BJ (cell line): Measurements from ENCODE around the gene TMTC3. TPM values are rescaled to one million over a fixed set of nuclear protein-coding genes. Genes with fewer than 3 reads are reported as not detected.

Experiments
- CTCF ChIA-PET: fragments of 350-600 bp; formaldehyde crosslinking; extraction: SDS; loops from one replicate; lab custom pipeline; 2021; ENCODE audit warnings: antibody characterized with exemption, inconsistent platforms; lab: Yijun Ruan, JAX
- POLR2A ChIA-PET: fragments of 300-600 bp; sonication (Branson Sonifier 250); formaldehyde crosslinking; extraction: SDS; loops from one replicate; lab custom pipeline; 2021; ENCODE audit warnings: antibody characterized with exemption; lab: Charles Lee
- DNase-seq: peaks from one replicate; pipeline ENCODE4 v3.0.0-alpha.2; 2011; ENCODE audit warnings: low read depth
- H3K27me3 ChIP-seq: 2 replicates; pipeline ENCODE4 v1.6.0; 2011; ENCODE audit warnings: low read length; ENCODE audit not compliant: control insufficient read depth, insufficient read depth
- H3K36me3 ChIP-seq: 2 replicates; pipeline ENCODE4 v1.5.1; 2011; ENCODE audit warnings: low read length; ENCODE audit not compliant: control insufficient read depth, insufficient read depth
- H3K4me3 ChIP-seq: 2 replicates; pipeline ENCODE4 v1.5.1; 2011; ENCODE audit warnings: low read depth, mild to moderate bottlenecking, control low read depth, low read length
- polyA plus RNA-seq: library from polyadenylated mRNA; depleted of rRNA; stranded (reverse); fragments of >200 nt; gene quantifications from 2 replicates; pipeline ENCODE4 v1.2.3, GENCODE V29; 2011
- TF ChIP-seq, protein P1 (sequence below): IDR thresholded peaks from 2 replicates; pipeline ENCODE4 v1.5.1; 2011; ENCODE audit warnings: low read depth, mild to moderate bottlenecking, control low read depth, inconsistent platforms, low read length, moderate library complexity; ENCODE audit not compliant: insufficient read depth

Gene TMTC3
- polyA plus RNA-seq, 1 experiment, result 10.5 TPM

GRCh38 chr12:88141425-88141773, 708 bp upstream of the TMTC3 start:
- DNase-seq, result no peak
- Histone ChIP-seq H3K27me3 (no peaks in the 10 kb centered on the region), H3K36me3 (no peaks in the 10 kb centered on the region), H3K4me3 (peak overlapping the region; percentile 68)
- POLR2A ChIA-PET, result interaction anchor here (0.6 kb wide), 1 partner anchor 47 kb away, joined by 5 read pairs; no protein-coding TSS in a partner anchor
- CTCF ChIA-PET, result interaction anchor here (0.9 kb wide), 1 partner anchor 60 kb away, joined by 3 read pairs; no protein-coding TSS in a partner anchor
- TF ChIP-seq, protein P1, sequence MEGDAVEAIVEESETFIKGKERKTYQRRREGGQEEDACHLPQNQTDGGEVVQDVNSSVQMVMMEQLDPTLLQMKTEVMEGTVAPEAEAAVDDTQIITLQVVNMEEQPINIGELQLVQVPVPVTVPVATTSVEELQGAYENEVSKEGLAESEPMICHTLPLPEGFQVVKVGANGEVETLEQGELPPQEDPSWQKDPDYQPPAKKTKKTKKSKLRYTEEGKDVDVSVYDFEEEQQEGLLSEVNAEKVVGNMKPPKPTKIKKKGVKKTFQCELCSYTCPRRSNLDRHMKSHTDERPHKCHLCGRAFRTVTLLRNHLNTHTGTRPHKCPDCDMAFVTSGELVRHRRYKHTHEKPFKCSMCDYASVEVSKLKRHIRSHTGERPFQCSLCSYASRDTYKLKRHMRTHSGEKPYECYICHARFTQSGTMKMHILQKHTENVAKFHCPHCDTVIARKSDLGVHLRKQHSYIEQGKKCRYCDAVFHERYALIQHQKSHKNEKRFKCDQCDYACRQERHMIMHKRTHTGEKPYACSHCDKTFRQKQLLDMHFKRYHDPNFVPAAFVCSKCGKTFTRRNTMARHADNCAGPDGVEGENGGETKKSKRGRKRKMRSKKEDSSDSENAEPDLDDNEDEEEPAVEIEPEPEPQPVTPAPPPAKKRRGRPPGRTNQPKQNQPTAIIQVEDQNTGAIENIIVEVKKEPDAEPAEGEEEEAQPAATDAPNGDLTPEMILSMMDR, result no peak

DNA sequence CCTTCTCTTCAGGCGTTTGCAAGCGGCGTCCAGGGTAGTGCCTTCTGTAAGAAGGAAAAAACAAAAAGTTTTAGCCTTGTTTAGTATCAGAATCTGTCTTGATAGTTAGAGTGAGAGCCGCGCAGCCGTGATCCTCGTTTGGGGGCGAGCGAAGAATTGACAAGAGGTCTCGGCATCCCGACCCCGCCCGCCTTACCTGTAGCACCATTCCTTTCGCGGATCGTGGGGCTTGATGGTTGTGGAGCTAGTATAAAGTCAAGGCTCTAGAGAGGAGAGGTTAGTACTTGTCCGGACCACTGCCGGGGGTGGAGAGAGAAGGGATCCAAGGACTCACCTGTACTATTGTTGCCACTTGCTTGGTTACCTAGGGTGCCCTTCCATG, 494 bp downstream of the TMTC3 start:
- Histone ChIP-seq H3K27me3 (no peaks in the 10 kb centered on the region), H3K4me3 (peak overlapping the region; percentile 68), H3K36me3 (no peaks in the 10 kb centered on the region)
- ChIA-PET CTCF (interaction anchor here (0.5 to 1.5 kb wide), 3 partner anchors 59 to 875 kb away, joined by 3 to 4 read pairs (median 3); no protein-coding TSS in a partner anchor), POLR2A (interaction anchor here (0.6 kb wide), 1 partner anchor 224 kb away, joined by 3 read pairs; no protein-coding TSS in a partner anchor)
- no peak for DNase-seq
- TF ChIP-seq, protein P1, result no peak

DNA sequence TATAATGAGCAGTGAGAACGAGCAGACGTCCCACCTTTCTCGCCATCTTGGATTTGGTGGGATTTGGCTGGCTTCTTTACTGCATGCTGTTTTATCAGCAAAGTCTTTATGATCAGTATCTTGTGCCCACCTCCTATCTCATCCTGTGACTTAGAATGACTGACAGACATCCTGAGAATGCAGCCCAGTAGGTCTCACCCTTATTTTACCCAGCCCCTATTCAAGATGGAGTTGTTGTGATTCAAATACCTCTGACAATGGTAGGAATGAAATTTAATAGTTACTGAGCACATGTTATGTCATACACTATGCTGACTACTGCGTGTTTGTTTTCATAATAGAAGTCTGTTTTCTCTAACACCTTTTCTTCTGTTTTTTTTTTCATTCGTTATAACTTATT, 1.9 kb downstream of the TMTC3 start:
- H3K4me3 ChIP-seq, result no peak overlapping the region
- no peak for DNase-seq
- no peaks in the 10 kb centered on the region for H3K36me3 ChIP-seq
- POLR2A ChIA-PET, result no interaction called here
- no peaks in the 10 kb centered on the region for H3K27me3 ChIP-seq
- CTCF ChIA-PET, result interaction anchor here (1.2 kb wide), 1 partner anchor 18 kb away, joined by 4 read pairs; no protein-coding TSS in a partner anchor
- TF ChIP-seq, protein P1, result no peak

- no peaks in the 10 kb centered on the region for H3K27me3 ChIP-seq
- CTCF ChIA-PET, result interaction anchor here (0.9 to 1.2 kb wide), 3 partner anchors 18 to 875 kb away, joined by 3 to 4 read pairs (median 3); no protein-coding TSS in a partner anchor
- no peaks in the 10 kb centered on the region for H3K36me3 ChIP-seq
- POLR2A ChIA-PET, result no interaction called here
- TF ChIP-seq, protein P1, result no peak
- no peak for DNase-seq
- no peak overlapping the region for H3K4me3 ChIP-seq
Measured at GRCh38 chr12:88144546-88145468, 2.7 kb downstream of the TMTC3 start.
